NK-92 (cell line): ENCODE data around the gene ASB17.
"Not testable (repeated sequence)": the region's sequence is repeated elsewhere in the genome, so short reads cannot be mapped to it uniquely, and the experiment has no call there.

Experiments used
- DNase-seq: peaks from one replicate; lab custom pipeline; 2025; ENCODE audit not compliant: unreplicated experiment; lab: John Stamatoyannopoulos, UW

ASB17 gene, protein sequence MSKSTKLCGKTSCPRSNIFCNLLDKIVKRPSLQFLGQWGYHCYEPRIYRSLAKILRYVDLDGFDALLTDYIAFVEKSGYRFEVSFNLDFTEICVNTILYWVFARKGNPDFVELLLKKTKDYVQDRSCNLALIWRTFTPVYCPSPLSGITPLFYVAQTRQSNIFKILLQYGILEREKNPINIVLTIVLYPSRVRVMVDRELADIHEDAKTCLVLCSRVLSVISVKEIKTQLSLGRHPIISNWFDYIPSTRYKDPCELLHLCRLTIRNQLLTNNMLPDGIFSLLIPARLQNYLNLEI

DNA sequence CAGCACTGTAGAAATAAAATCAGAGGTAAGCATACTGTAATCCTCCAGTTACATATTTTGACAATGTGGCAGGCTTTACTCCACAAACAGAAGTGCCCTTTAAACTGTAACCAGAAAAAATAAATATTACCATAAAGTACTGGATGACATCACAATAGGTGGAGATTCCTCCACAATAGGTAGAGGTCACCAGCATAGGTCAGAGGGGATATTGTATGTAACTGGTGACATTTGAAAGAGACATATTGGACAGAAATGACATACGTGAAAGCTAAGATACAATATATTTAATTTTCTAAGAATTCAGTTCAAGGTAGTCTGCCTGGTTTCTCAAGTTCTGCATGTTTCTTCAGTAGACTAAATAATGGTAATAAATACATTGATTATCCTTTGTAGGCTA, at the start of gene ASB17:
Gene ASB17 (minus strand): TSS at position 101 of the 400 bp plus-strand sequence. CDS start 113 bp downstream, outside the sequence.
- DNase-seq = no peak

DNA sequence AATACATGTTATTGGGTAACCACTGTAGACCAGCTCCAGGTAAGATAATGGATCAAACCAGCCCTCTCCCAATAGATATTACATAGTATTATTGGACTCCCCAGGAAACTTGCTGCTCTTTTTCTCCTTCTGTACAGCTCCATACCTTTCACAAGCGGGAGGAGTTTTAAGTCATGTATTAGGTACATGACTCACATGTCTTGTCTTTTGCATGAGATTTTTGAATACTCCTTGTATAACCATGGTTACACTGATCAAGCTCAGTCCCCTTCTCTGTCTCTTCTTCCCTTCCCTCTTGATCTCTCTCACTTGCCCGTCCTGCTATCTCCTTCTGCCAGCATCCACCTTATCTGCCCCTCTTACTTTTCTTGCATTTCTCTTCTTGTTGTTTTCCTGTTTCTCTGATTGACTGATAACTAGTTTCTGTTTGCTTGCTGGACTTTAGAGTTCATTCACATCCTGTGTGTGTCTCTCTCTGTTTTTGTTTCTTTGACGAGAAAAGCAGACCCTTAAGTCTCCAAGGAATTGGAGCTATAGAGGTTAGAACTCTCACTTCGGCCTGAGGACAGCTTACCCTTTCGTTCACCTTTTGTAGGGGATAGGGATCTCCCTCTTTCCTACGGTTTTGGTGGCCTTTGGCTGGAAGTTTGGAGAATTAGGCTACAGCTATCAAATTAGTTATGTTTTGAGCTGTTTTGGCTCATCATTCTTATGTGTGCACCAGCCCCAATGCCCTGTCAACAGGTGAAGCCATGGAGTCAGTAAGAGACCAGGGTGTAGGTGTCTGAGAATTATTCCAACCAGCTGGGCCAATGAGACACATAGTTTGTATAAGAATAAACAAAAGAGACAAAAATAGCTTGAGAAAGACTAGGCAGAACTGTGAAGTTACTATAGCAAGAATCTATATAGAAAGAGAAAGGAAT, 49.0 kb upstream of the ASB17 start:
- no peak for DNase-seq

DNA sequence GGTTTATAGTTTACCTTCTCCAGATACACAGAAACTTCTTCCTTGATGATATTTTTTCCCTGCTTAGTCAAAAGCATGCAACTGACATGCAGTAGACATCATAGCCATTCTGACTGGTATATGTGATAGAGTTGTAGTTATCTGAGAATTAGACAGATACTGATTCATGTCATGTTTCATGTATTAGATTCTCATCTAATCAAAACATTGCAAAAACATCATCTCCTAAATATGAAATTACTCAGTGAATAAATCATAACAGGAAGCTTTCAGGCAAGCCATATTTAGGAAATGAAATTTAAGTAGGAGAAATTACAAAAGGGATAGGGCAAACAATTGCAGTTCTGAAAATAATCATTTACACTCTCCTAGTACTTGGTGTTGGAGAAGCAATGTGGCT, 38.4 kb upstream of the ASB17 start:
- no peak for DNase-seq

DNA sequence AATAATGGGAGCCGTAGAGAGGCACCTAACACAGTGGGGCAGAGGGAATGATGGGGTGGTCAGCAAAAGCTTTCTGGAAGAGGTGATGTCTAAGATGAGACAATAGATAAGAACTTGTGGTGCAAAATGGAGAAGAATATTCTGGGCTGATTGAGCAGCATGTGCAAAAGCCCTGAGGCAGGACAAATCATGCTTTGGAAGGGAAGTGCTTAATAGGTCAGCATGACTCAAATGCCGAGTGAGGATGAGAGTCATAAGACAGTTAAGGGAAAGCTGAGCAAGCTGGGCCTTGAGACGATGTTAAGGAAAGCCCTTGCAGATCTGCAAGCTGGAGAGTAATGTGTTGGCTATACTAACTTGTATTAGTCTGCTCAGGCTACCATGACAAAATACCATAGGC, 37.3 kb upstream of the ASB17 start:
- no peak for DNase-seq

DNA sequence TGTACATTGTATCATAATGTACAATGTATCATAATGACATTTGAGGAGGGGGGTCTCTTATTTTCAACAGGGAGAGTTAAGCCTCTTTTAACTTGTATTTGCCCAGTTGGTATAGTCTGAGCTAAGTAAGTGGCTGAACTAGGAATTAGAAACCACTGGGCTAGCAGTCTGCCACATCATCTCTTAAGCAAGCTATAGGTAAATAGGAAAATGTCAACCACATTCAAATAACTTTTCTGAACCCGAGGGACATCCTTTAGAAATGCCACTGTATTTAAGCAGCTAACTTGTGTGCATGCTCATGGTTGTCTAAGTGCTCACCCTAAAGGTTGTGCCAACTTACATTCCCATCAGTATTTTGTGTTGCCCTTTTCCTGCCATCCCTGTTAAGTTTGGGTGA, 35.5 kb upstream of the ASB17 start:
- DNase-seq = no peak

DNA sequence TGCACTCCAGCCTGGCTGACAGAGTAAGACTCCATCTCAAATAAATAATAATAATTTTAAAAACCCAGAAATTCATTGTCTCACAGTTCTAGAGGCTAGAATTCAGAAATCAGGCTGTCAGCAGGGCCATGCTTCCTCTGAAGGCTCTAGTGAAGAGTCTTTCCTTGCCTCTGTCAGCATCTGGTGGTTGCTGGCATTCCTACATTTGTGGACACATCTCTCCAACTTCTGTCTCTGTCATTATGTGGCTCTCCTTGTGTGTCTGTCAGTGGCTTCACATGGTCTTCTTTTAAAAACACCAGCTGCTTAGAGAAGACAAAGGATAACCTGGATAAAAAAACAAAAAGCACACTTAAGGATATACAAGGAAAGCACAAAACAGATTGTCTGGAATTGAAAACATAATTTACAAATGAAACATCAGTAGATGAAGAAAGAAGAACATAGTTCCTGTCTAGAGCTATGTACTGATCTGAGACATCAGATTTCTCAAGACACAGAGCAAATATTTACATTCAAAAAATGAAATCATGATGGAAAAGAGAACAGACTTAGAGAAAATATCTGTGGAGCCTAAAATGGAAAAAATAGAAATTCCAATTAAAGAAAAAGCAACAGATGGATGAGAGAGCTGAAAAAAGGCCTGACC, 32.7 kb upstream of the ASB17 start:
- no peak for DNase-seq

DNA sequence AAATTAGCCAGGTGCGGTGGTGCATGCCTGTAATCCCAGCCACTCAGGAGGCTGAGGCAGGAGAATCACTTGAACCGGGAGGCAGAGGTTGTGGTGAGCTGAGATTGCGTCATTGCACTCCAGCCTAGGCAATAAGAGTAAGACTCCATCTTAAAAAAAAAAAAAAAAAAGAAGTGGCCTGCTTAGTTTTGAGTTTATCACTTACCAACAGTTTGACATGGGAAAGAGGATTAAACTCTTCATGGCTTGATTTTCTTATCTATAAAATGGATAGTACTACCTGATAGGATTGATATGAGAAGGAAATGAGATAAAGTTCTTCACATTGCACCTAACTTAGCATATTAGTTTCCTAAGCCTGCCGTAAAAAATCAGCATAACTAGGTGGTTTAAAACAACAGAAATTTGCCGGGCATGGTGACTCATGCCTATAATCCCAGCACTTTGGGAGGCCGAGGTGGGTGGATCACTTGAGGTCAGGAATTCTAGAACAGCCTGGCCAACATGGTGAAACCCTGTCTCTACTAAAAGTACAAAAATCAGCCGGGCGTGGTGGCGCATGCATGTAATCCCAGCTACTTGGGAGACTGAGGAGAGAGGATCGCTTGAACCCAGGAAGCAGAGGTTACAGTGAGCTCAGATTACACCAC, 32.0 kb upstream of the ASB17 start:
- not testable (repeated sequence) for DNase-seq

DNA sequence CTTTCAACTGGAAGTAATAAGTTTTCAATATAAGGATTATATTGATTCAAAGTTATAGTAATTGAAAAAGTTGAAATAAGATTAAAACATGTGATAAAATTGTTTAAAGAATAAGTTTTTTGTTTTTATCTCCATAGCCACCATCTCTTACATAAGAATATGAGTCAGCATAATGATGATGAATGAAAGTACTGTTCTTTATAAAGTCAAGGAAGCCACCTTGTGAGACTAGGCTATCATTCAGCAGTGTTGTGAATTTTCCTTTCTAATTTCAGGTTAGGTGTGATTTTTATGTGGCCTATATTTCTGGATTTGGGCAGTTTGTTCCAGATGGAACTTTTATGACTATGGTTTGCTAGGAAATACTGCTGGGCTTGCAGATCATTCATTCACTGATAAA, 22.4 kb upstream of the ASB17 start:
- no peak for DNase-seq

DNA sequence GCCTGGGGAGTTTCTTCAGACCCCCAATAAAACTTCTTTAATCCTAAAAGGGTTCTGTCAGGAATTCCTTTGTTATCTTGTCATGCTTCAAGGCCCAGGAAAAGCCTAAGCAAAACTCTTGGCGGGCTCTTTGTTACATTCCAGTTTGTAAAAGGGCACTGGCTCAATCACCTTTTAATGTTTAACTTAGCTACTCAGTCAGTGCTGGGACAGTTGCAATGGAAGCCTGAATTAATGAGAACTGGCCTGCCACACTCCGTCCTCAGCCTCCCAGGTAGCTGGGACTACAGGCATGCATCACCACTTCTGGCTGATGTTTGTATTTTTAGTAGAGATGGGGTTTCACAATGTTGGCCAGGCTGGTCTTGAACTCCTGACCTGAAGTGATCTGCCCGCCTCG, 21.3 kb upstream of the ASB17 start:
- DNase-seq = no peak

DNA sequence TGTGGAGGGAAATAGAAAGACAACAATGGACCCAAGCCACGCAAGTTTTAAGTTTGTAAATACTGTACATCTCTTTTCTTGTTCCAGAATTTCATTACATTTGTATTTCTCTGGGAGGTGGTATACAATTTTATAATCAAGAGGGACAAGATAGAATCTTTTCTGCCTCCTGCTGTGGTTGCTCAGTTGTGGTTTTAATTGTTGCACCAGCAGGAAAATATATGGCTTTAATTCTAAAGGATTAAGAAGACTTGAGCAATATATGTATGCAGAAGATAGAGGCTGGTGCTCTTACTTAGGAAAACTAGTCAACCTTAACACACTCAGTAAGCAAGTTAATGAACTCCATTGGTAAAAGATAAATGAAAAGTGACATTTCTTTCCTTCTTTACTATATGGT, 19.8 kb upstream of the ASB17 start:
- no peak for DNase-seq

DNA sequence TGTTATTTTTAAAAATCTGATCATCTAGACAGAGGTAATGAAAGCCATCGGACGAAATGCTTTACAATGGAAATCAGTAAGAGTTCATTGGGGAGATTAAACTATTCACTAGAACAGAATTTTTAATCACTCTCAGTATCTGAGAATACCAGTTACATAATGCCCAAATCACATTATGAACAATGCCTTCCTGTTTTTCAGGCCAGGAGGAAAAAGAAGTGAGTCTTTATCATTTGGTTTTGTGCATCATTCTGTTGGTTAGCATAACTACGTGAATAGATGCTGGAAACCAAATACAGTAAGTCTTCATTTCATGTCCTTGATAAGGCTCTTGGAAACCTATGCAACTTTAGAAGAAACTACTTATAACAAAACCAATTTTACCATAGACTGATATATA, 18.0 kb upstream of the ASB17 start:
- no peak for DNase-seq

DNA sequence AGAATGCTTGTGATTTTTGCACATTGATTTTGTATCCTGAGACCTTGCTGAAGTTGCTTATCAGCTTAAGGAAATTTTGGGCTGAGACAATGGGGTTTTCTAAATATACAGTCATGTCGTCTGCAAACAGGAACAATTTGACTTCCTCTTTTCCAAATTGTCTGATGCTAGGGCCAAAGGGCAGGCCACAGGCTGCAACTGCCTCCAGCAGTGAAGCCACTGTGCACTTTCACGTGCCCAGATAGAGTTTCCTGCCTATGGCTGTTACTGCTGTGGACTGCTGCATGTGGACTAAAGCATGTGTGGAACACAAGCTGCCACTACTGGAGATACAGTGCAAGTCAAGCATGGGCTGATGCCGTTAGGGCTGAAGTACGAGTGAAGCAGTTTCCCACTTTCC, 10.8 kb upstream of the ASB17 start:
- DNase-seq = not testable (repeated sequence)

DNA sequence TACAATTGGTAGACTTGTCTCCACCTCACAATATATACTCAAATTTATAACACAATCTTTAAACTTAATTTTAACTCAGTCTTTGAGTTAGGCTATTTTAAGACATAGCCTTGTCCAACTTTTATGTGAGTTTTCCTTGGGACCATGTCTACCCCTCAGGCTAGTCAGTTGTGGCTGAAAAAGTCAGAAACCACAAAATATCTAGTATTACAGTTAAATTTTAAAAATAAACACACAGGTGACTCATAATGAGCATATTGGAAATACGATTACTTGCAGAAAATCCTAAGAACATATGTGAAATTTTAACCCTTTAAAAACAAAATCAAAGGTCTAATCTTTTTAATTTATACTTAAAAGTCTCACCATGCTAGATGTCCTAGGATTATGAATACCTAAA, 4.8 kb upstream of the ASB17 start:
- no peak for DNase-seq

DNA sequence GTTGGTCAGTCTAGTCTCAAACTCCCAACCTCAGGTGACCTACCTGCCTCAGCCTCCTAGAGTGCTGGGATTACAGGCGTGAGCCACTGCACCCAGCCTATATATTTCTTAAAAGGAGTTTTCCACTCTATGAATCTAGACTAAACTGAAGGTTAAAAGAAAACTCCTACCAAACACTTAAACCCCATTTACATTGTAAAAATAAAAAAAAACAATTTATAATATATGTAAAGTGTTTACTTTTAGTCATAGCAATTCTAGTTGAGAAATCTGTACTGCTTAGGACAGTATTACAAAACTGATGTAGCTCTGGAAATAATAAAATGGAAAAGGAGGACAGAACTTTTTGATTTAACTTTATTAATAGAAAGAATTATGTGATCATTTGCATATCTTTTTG, 9.5 kb downstream of the ASB17 start:
- no peak for DNase-seq

DNA sequence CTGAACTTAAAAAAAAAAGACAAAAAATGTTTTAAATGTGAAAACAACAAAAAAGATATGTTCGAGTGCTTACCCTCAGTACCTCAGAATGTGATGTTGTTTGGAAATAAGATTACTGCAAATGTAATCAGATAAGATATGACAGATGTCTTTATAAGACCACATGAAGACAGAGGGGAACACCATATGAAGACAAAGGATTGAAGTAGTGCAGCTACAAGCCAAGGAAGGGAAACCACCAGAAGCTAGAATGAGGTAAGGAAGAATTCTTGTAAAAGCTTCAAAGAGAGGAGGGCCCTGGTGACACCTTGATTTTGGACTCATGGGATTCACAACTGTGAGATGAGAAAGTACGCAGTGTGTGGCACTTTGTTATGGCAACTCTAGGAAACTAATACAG, 15.4 kb downstream of the ASB17 start:
- DNase-seq = no peak

DNA sequence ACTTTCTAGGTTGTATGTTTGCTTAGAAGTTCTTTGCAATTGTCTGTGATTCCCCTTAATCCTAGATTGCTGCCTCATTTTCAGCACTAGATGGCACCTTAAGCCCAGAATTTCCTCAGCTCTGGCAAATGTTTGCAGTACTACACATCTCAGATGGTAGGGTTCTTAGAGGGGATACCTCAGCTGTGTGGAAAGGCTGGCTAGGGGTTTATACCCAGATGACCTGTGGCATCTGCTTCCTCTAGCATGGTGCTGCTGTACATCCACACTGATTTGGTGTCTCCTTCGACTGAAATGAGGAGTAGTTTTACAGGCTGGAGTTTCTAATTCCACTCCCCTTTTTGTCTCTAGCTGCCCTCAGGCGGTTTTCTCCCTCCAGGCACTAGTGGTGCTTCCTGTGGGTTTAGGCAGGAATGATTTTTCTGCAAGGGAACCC, 23.5 kb downstream of the ASB17 start:
- DNase-seq = no peak

DNA sequence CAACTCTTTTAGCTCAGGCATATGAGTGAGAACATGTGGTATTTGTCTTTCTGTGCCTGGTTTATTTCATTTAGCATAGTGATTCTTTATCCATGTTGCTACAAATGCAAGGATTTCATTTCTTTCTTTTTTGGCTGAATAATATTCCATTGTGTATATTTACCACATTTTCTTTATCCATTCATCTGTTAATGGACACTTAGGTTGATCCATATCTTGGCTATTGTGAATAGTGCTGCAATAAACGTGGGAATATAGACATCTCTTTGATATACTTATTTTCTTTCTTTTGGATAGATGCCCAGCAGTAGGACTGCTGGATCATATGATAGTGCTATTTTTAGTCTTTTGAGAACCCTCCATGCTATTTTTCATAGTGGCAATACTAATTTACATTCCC, 30.8 kb downstream of the ASB17 start:
- no peak for DNase-seq

DNA sequence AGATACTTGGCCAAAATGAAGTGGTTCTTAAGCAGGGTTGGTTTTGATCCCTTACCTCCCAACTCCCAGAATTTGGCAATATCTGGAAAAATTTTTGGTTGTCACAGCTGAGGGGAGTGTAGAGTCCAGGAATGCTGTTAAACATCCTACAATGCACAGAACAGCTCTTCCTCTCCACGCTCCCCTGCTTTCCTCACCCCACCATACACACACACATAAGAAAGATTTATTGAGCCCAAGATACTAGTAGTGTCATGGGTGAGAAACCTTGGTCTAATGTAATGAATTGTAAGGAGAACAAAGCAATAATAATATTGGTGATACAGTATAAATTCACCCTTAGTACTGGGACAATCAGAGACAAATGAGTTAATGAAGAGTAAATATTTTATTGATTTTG, 47.8 kb downstream of the ASB17 start:
- DNase-seq = no peak

DNA sequence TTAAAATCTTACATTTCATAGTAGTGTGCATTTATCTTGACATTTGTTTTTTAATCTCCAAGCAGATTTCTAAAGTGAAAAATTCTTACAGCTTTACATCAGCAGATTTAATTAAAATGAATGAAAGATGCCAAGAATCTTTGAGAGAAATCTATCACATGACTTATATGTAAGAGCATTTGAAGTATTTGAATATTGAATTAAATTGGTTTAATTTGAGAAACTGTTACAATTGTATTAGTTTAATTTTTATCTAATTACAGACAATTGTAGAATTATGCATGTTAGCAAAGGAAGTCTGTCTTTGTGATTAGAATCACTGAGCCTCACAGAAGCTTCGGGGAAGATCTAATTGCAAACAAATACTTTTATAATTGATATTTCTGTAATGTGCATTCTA, 52.2 kb downstream of the ASB17 start:
- no peak for DNase-seq

DNA sequence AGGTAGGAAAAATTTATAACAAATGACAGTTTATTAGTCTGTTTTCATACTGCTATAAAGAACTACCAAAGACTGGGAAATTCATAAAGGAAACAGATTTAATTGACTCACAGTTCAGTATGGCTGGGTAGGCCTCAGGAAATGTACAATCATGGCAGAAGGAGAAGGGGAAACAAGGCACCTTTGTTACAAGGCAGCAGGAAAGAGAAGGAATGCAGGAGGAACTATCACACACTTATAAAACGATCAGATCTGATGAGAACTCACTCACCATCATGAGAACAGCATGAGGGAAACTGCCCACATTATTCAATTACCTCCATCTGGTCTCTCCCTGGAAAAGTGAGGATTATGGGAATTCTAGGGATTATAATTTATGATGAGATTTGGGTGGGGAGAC, 61.3 kb downstream of the ASB17 start:
- DNase-seq = no peak
